Naive thymus-derived CD8-positive, alpha-beta T cell (primary cell): ENCODE data around the gene PNISR. TPM values are rescaled to one million over a fixed set of nuclear protein-coding genes. Genes with fewer than 3 reads are reported as not detected.

Experiments
- ATAC-seq, 2 donors: fragments of 150-1000 bp; cut with Tn5 transposase in 1 of 2; sonication (Bioruptor Pico), chemical (Tn5 transposase) in 1 of 2; 1 replicate in 1 of 2; 2 replicates in 1 of 2; pipeline ENCODE4 v1.10.0; 2021; ENCODE audit warnings: mild to moderate bottlenecking in 2 of 2, moderate library complexity in 2 of 2
- POLR2A ChIA-PET: fragments of 350-600 bp; sonication (Branson Sonifier 250); formaldehyde crosslinking; loops from one replicate; lab custom pipeline; 2021; ENCODE audit warnings: antibody characterized with exemption; lab: Charles Lee
- DNase-seq, 10 donors: peaks; one replicate each; pipeline versions ENCODE4 v3.0.0 to v3.0.0-alpha.2; 2020 to 2022
- H3K27ac Mint-ChIP-seq, 10 donors: one replicate each; pipeline ENCODE4 v1.8.0; 2020 to 2022; ENCODE audit warnings: mild to moderate bottlenecking in 10 of 10, mixed read lengths in 10 of 10, moderate library complexity in 4 of 10, inconsistent platforms in 1 of 10
- H3K27me3 Mint-ChIP-seq, 5 donors: one replicate each; pipeline ENCODE4 v1.8.0; 2021 to 2022; ENCODE audit warnings: mixed read lengths in 5 of 5
- H3K36me3 Mint-ChIP-seq, 3 donors: one replicate each; pipeline ENCODE4 v1.8.0; 2020 to 2022; ENCODE audit warnings: mixed read lengths in 3 of 3, mild to moderate bottlenecking in 2 of 3, inconsistent platforms in 1 of 3
- H3K4me1 Mint-ChIP-seq, 4 donors: one replicate each; pipeline ENCODE4 v1.8.0; 2021 to 2022; ENCODE audit warnings: mixed read lengths in 4 of 4
- H3K4me3 Mint-ChIP-seq, 10 donors: one replicate each; pipeline ENCODE4 v1.8.0; 2020 to 2022; ENCODE audit warnings: mild to moderate bottlenecking in 10 of 10, mixed read lengths in 10 of 10, moderate library complexity in 6 of 10, inconsistent platforms in 1 of 10
- H3K9me3 Mint-ChIP-seq, 9 donors: one replicate each; pipeline ENCODE4 v1.8.0; 2020 to 2022; ENCODE audit warnings: mixed read lengths in 9 of 9, mild to moderate bottlenecking in 3 of 9, inconsistent platforms in 1 of 9, moderate library complexity in 1 of 9
- polyA plus RNA-seq, 3 donors: library from polyadenylated mRNA; unstranded; fragments of 300-500 nt; fragmentation: Illumina TruSeq; gene quantifications; one replicate each; pipeline ENCODE4 v1.2.3, GENCODE V29; 2021
- total RNA-seq, 8 experiments: library from RNA in 2 of 8; stranded (reverse) in 2 of 8; gene quantifications; one replicate each; pipeline ENCODE4 v1.2.3 and lab custom pipeline; 2021 to 2026

Gene PNISR
- total and polyA plus RNA-seq, 5 experiments from 2014 or later: 80.4 to 401 (median 114) TPM

GRCh38 chr6:99425647-99426450 is 741 bp upstream of the PNISR start:
- DNase-seq (peak in 6 of 10 donors; percentile 25 to 78 (median 45)), ATAC-seq (peak; percentile 42 to 46)
- H3K27ac Mint-ChIP-seq: peak overlapping the region; percentile 95 to 100 (median 99)
- no peaks in the 10 kb centered on the region for H3K9me3 Mint-ChIP-seq
- H3K4me1 Mint-ChIP-seq: peaks cover 25 to 66% (median 62%) of the 10 kb centered on the region in 4 donors
- POLR2A ChIA-PET: interaction anchor here (1.3 to 5.1 kb wide), 7 partner anchors 23 to 142 kb away, joined by 4 to 42 read pairs (median 5); partner anchors contain the start of genes CCNC, COQ3 and USP45
- H3K4me3 Mint-ChIP-seq: peak overlapping the region; percentile 94 to 100 (median 98)
- H3K36me3 Mint-ChIP-seq: peaks cover 5 to 20% (median 7%) of the 10 kb centered on the region in 3 donors
- peaks cover 0 to 1% (median 0%) of the 10 kb centered on the region in 5 donors for H3K27me3 Mint-ChIP-seq

GRCh38 chr6:99424022-99424421 is 1.1 kb downstream of the PNISR start:
- Mint-ChIP-seq H3K27ac (peak overlapping the region in 9 of 10 donors; percentile 26 to 99 (median 83)), H3K9me3 (no peaks in the 10 kb centered on the region), H3K4me3 (peak overlapping the region; percentile 77 to 100 (median 98)), H3K36me3 (peaks cover 5 to 20% (median 7%) of the 10 kb centered on the region in 3 donors), H3K4me1 (peaks cover 27 to 83% (median 72%) of the 10 kb centered on the region in 4 donors), H3K27me3 (peaks cover 0 to 1% (median 0%) of the 10 kb centered on the region in 5 donors)
- no peak for ATAC-seq
- no peak for DNase-seq
- POLR2A ChIA-PET: interaction anchor here (0.7 to 5.1 kb wide), 5 partner anchors 29 to 1457 kb away, joined by 3 to 42 read pairs (median 14); partner anchors contain the start of genes ASCC3, CCNC and COQ3

- Mint-ChIP-seq H3K27ac (peak overlapping the region in 8 of 10 donors; percentile 4 to 98 (median 28)), H3K9me3 (no peaks in the 10 kb centered on the region), H3K36me3 (peaks cover 5 to 22% (median 7%) of the 10 kb centered on the region in 3 donors), H3K4me1 (peaks cover 30 to 85% (median 71%) of the 10 kb centered on the region in 4 donors), H3K27me3 (peaks cover 0 to 1% (median 0%) of the 10 kb centered on the region in 5 donors), H3K4me3 (peak overlapping the region; percentile 77 to 100 (median 98))
- POLR2A ChIA-PET: interaction anchor here (0.7 to 5.1 kb wide), 3 partner anchors 28 to 459 kb away, joined by 4 to 42 read pairs (median 24); partner anchors contain the start of genes CCNC and COQ3
- ATAC-seq (no peak), DNase-seq (no peak)
These were observed 2.2 kb downstream of the PNISR start for GRCh38 chr6:99422912-99423311.

GRCh38 chr6:99416892-99417767 is 8.0 kb downstream of the PNISR start:
- Mint-ChIP-seq H3K27me3 (no peaks in the 10 kb centered on the region), H3K4me1 (peaks cover 25 to 86% (median 71%) of the 10 kb centered on the region in 4 donors), H3K9me3 (no peaks in the 10 kb centered on the region), H3K27ac (peak overlapping the region in 6 of 10 donors; percentile 37 to 48 (median 44)), H3K4me3 (peak overlapping the region; percentile 31 to 77 (median 54)), H3K36me3 (peaks cover 0 to 55% (median 8%) of the 10 kb centered on the region in 3 donors)
- DNase-seq (no peak), ATAC-seq (peak; percentile 45 to 61)
- POLR2A ChIA-PET: interaction anchor here (0.6 kb wide), 1 partner anchor 23 kb away, joined by 5 read pairs; the partner anchor contains the start of gene COQ3

- POLR2A ChIA-PET: no interaction called here
- no peak for DNase-seq
- Mint-ChIP-seq H3K4me3 (peak overlapping the region in 6 of 10 donors; percentile 12 to 66 (median 30)), H3K27ac (peak overlapping the region in 3 of 10 donors; percentile 36 to 66 (median 37)), H3K27me3 (no peaks in the 10 kb centered on the region), H3K9me3 (no peaks in the 10 kb centered on the region), H3K36me3 (peaks cover 0 to 57% (median 6%) of the 10 kb centered on the region in 3 donors), H3K4me1 (peaks cover 21 to 85% (median 70%) of the 10 kb centered on the region in 4 donors)
- no peak for ATAC-seq
These were observed 8.9 kb downstream of the PNISR start for GRCh38 chr6:99416226-99416625.

- H3K27me3 Mint-ChIP-seq: no peaks in the 10 kb centered on the region
- H3K9me3 Mint-ChIP-seq: no peaks in the 10 kb centered on the region
- POLR2A ChIA-PET: no interaction called here
- peaks cover 19 to 84% (median 70%) of the 10 kb centered on the region in 4 donors for H3K4me1 Mint-ChIP-seq
- peak overlapping the region in 6 of 10 donors; percentile 2 to 66 (median 20) for H3K4me3 Mint-ChIP-seq
- peaks cover 0 to 61% (median 3%) of the 10 kb centered on the region in 3 donors for H3K36me3 Mint-ChIP-seq
- ATAC-seq (no peak), DNase-seq (no peak)
- no peak overlapping the region for H3K27ac Mint-ChIP-seq
These were observed 9.7 kb downstream of the PNISR start for GRCh38 chr6:99415446-99415845.

- Mint-ChIP-seq H3K27me3 (no peaks in the 10 kb centered on the region), H3K36me3 (peaks cover 5 to 81% (median 11%) of the 10 kb centered on the region in 3 donors), H3K4me3 (peak overlapping the region in 1 of 10 donors; percentile 42), H3K27ac (peak overlapping the region in 7 of 10 donors; percentile 4 to 82 (median 38)), H3K9me3 (no peaks in the 10 kb centered on the region), H3K4me1 (peaks cover 9 to 55% (median 49%) of the 10 kb centered on the region in 4 donors)
- DNase-seq: no peak
- ATAC-seq: no peak
- POLR2A ChIA-PET: no interaction called here
These were observed 13.0 kb downstream of the PNISR start for GRCh38 chr6:99412065-99412464.

GRCh38 chr6:99409672-99410071 is 15.4 kb downstream of the PNISR start:
- Mint-ChIP-seq H3K36me3 (peaks cover 5 to 89% (median 20%) of the 10 kb centered on the region in 3 donors), H3K9me3 (no peaks in the 10 kb centered on the region), H3K4me3 (no peak overlapping the region), H3K27me3 (no peaks in the 10 kb centered on the region), H3K4me1 (peaks cover 9 to 41% (median 36%) of the 10 kb centered on the region in 4 donors), H3K27ac (no peak overlapping the region)
- POLR2A ChIA-PET: no interaction called here
- ATAC-seq (no peak), DNase-seq (no peak)

GRCh38 chr6:99407076-99407475 is 18.0 kb downstream of the PNISR start:
- no peak for DNase-seq
- no peaks in the 10 kb centered on the region for H3K9me3 Mint-ChIP-seq
- POLR2A ChIA-PET: interaction anchor here (0.6 kb wide), 1 partner anchor 10 kb away, joined by 3 read pairs; no protein-coding TSS in a partner anchor
- H3K27me3 Mint-ChIP-seq: no peaks in the 10 kb centered on the region
- peaks cover 9 to 90% (median 17%) of the 10 kb centered on the region in 3 donors for H3K36me3 Mint-ChIP-seq
- no peak overlapping the region for H3K27ac Mint-ChIP-seq
- H3K4me3 Mint-ChIP-seq: no peak overlapping the region
- H3K4me1 Mint-ChIP-seq: peaks cover 2 to 20% (median 16%) of the 10 kb centered on the region in 4 donors
- no peak for ATAC-seq

GRCh38 chr6:99402448-99402847 is 22.7 kb downstream of the PNISR start:
- no peaks in the 10 kb centered on the region for H3K9me3 Mint-ChIP-seq
- POLR2A ChIA-PET: interaction anchor here (1.5 to 1.9 kb wide), 2 partner anchors 9 to 23 kb away, joined by 5 to 6 read pairs; partner anchors contain the start of genes COQ3 and PNISR
- H3K27ac Mint-ChIP-seq: peak overlapping the region in 3 of 10 donors; percentile 7 to 60 (median 51)
- H3K27me3 Mint-ChIP-seq: no peaks in the 10 kb centered on the region
- H3K4me3 Mint-ChIP-seq: peak overlapping the region in 1 of 10 donors; percentile 42
- DNase-seq: no peak
- no peak for ATAC-seq
- peaks cover 0 to 7% (median 3%) of the 10 kb centered on the region in 4 donors for H3K4me1 Mint-ChIP-seq
- H3K36me3 Mint-ChIP-seq: peaks cover 16 to 80% (median 20%) of the 10 kb centered on the region in 3 donors

GRCh38 chr6:99397287-99397686 is 27.8 kb downstream of the PNISR start:
- POLR2A ChIA-PET: interaction anchor here (4.6 kb wide), 1 partner anchor 26 kb away, joined by 42 read pairs; the partner anchor contains the start of gene PNISR
- Mint-ChIP-seq H3K27ac (peak overlapping the region in 3 of 10 donors; percentile 21 to 63 (median 29)), H3K36me3 (peaks cover 8 to 34% (median 11%) of the 10 kb centered on the region in 3 donors), H3K4me3 (peak overlapping the region in 1 of 10 donors; percentile 37), H3K9me3 (no peaks in the 10 kb centered on the region), H3K4me1 (peaks cover 2 to 22% (median 15%) of the 10 kb centered on the region in 4 donors), H3K27me3 (no peaks in the 10 kb centered on the region)
- DNase-seq: no peak
- peak in 1 of 2 donors; percentile 13 for ATAC-seq
